Astrocyte of the spinal cord (primary cell): ENCODE measurements around the gene RALA.

Source experiments
- DNase-seq: peaks from one replicate; pipeline ENCODE4 v3.0.0; 2011; ENCODE audit warnings: low read depth, low spot score
- H3K4me3 ChIP-seq: 2 replicates; pipeline ENCODE4 v1.5.1; 2011; ENCODE audit warnings: low read depth, mild to moderate bottlenecking, low read length, moderate library complexity
- CTCF ChIP-seq: IDR thresholded peaks from 2 replicates; pipeline ENCODE4 v1.5.1; 2012; ENCODE audit warnings: low read depth, mild to moderate bottlenecking, low read length, inconsistent platforms
- in situ Hi-C: cut with HindIII; loops from 2 replicates; pipeline ENCODE4 v1.10.0; 2017; ENCODE audit warnings: low sequenced_read_pairs

Gene RALA

GRCh38 chr7:39587393-39587792, 36.0 kb upstream of the RALA start:
- no peak for DNase-seq
- TF ChIP-seq CTCF, result no peak
- in situ Hi-C loops, result no loop called here
- H3K4me3 ChIP-seq, result no peak overlapping the region

GRCh38 chr7:39588416-39588815, 35.0 kb upstream of the RALA start:
- DNase-seq, result no peak
- in situ Hi-C loops, result no loop called here
- no peak overlapping the region for H3K4me3 ChIP-seq
- no peak for TF ChIP-seq CTCF

GRCh38 chr7:39589323-39590111, 33.9 kb upstream of the RALA start:
- no peak for TF ChIP-seq CTCF
- peak; percentile 89 for DNase-seq
- in situ Hi-C loops, result no loop called here
- no peak overlapping the region for H3K4me3 ChIP-seq

GRCh38 chr7:39592586-39592985, 30.8 kb upstream of the RALA start:
- H3K4me3 ChIP-seq, result no peak overlapping the region
- in situ Hi-C loops, result no loop called here
- no peak for TF ChIP-seq CTCF
- DNase-seq, result peak; percentile 78

GRCh38 chr7:39594988-39595620, 28.3 kb upstream of the RALA start:
- TF ChIP-seq CTCF, result no peak
- in situ Hi-C loops, result no loop called here
- peak; percentile 40 for DNase-seq

GRCh38 chr7:39602351-39602750, 21.0 kb upstream of the RALA start:
- no peak overlapping the region for H3K4me3 ChIP-seq
- in situ Hi-C loops, result no loop called here
- no peak for DNase-seq
- TF ChIP-seq CTCF, result no peak

More at GRCh38 chr7:39594988-39595620, 28.3 kb upstream of the RALA start:
- H3K4me3 ChIP-seq, result no peak overlapping the region
